ENCODE data around the gene LCA5. TPM values are rescaled to one million over a fixed set of nuclear protein-coding genes. Genes with fewer than 3 reads are reported as not detected.

Gene LCA5
- total RNA-seq, 1 experiment from 2014 or later = 0.73 TPM

- no peaks in the 10 kb centered on the region for H3K9me2 ChIP-seq (replicated peaks; ENCODE audit: low read length)
- H3F3A ChIP-seq (ENCODE audit: low read length, unreplicated experiment) = no peaks in the 10 kb centered on the region
- TF ChIP-seq EZH2 (IDR thresholded peaks at IDR 0.05; ENCODE audit: low read length, unreplicated experiment) (no peak), EZH2phosphoT487 (IDR thresholded peaks at IDR 0.05; ENCODE audit: borderline replicate concordance, low read length) (no peak)
- TF ChIP-seq, protein P1, sequence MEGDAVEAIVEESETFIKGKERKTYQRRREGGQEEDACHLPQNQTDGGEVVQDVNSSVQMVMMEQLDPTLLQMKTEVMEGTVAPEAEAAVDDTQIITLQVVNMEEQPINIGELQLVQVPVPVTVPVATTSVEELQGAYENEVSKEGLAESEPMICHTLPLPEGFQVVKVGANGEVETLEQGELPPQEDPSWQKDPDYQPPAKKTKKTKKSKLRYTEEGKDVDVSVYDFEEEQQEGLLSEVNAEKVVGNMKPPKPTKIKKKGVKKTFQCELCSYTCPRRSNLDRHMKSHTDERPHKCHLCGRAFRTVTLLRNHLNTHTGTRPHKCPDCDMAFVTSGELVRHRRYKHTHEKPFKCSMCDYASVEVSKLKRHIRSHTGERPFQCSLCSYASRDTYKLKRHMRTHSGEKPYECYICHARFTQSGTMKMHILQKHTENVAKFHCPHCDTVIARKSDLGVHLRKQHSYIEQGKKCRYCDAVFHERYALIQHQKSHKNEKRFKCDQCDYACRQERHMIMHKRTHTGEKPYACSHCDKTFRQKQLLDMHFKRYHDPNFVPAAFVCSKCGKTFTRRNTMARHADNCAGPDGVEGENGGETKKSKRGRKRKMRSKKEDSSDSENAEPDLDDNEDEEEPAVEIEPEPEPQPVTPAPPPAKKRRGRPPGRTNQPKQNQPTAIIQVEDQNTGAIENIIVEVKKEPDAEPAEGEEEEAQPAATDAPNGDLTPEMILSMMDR (conservative IDR thresholded peaks at IDR 0.05; ENCODE audit: low read depth, low read length) = no peak
- H3K4me3 ChIP-seq (ENCODE audit: low read length) = no peak overlapping the region
- no peak overlapping the region for H3K27ac ChIP-seq (ENCODE audit: low read length)
- H3K36me3 ChIP-seq (ENCODE audit: low read depth, low read length) = no peaks in the 10 kb centered on the region
- H3K9ac ChIP-seq (ENCODE audit: low read length) = no peak overlapping the region
- POLR2A ChIA-PET (ENCODE audit: unreplicated experiment) = no interaction called here
- H3K27me3 ChIP-seq (ENCODE audit: low read length) = no peaks in the 10 kb centered on the region
- H3K9me3 ChIP-seq (ENCODE audit: low read length) = no peaks in the 10 kb centered on the region
- H2AFZ ChIP-seq (ENCODE audit: low read length) = no peak overlapping the region
- ATAC-seq (no peak), DNase-seq (no peak)
- H4K20me1 ChIP-seq (ENCODE audit: low read length) = no peaks in the 10 kb centered on the region
- no TSS peak for BruUV-seq (replicated peaks)
- H3K4me1 ChIP-seq (ENCODE audit: insufficient read depth, low read length) = no peaks in the 10 kb centered on the region
- intact Hi-C loops (cut with micrococcal nuclease) = no loop called here
- no peaks in the 10 kb centered on the region for H3K79me2 ChIP-seq (ENCODE audit: low read length)
- H3K4me2 ChIP-seq (ENCODE audit: low read length) = no peak overlapping the region
- CTCF ChIA-PET = no interaction called here
These were observed 96.6 kb downstream of the LCA5 start for GRCh38 chr6:79440598-79440997.

- Histone ChIP-seq H3K9ac (ENCODE audit: low read length) (no peak overlapping the region), H3K9me3 (ENCODE audit: low read length) (no peaks in the 10 kb centered on the region), H3K4me1 (ENCODE audit: insufficient read depth, low read length) (no peaks in the 10 kb centered on the region), H3K27ac (ENCODE audit: low read length) (no peak overlapping the region), H2AFZ (ENCODE audit: low read length) (no peak overlapping the region), H3K4me2 (ENCODE audit: low read length) (no peak overlapping the region), H3K79me2 (ENCODE audit: low read length) (no peaks in the 10 kb centered on the region), H4K20me1 (ENCODE audit: low read length) (no peaks in the 10 kb centered on the region), H3K4me3 (ENCODE audit: low read length) (no peak overlapping the region), H3K36me3 (ENCODE audit: low read depth, low read length) (no peaks in the 10 kb centered on the region), H3K9me2 (replicated peaks; ENCODE audit: low read length) (no peaks in the 10 kb centered on the region), H3K27me3 (ENCODE audit: low read length) (no peaks in the 10 kb centered on the region), H3F3A (ENCODE audit: low read length, unreplicated experiment) (no peaks in the 10 kb centered on the region)
- intact Hi-C loops (cut with micrococcal nuclease) = no loop called here
- ChIA-PET CTCF (no interaction called here), POLR2A (ENCODE audit: unreplicated experiment) (no interaction called here)
- DNase-seq (no peak), ATAC-seq (peak; percentile 43; the same call in 1 of the 2 replicates)
- no peak for TF ChIP-seq EZH2phosphoT487 (IDR thresholded peaks at IDR 0.05; ENCODE audit: borderline replicate concordance, low read length)
- no peak for TF ChIP-seq EZH2 (IDR thresholded peaks at IDR 0.05; ENCODE audit: low read length, unreplicated experiment)
- TF ChIP-seq, protein P1 (conservative IDR thresholded peaks at IDR 0.05; ENCODE audit: low read depth, low read length) = no peak
- no TSS peak for BruUV-seq (replicated peaks)
These were observed 99.2 kb downstream of the LCA5 start for GRCh38 chr6:79438030-79438429.

DNA sequence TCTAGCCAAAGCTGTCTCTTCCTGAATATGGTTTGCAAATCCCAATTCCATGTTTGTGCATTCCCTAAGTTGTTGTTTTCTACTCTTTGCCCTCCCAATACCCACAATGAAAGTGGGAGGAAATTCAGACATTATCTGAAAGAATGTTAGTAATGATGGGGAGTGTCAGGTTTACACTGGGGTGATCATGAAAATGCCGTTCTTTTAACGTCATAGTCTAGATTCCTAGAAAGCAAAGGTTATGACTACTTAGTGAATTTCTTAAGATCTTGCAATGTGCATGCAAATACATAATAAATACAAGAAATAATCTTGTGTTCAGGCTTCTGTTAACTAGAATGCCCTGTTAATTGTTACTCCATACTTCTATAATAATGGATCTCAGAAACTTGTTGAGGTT, 101.0 kb downstream of the LCA5 start:
- BruUV-seq (replicated peaks) = no TSS peak
- ATAC-seq (no peak), DNase-seq (no peak)
- Histone ChIP-seq H3K36me3 (ENCODE audit: low read depth, low read length) (no peaks in the 10 kb centered on the region), H3K4me2 (ENCODE audit: low read length) (no peak overlapping the region), H3K27ac (ENCODE audit: low read length) (no peak overlapping the region), H2AFZ (ENCODE audit: low read length) (no peak overlapping the region), H3K4me3 (ENCODE audit: low read length) (no peak overlapping the region), H3K4me1 (ENCODE audit: insufficient read depth, low read length) (no peaks in the 10 kb centered on the region), H3K9ac (ENCODE audit: low read length) (no peak overlapping the region), H3F3A (ENCODE audit: low read length, unreplicated experiment) (no peaks in the 10 kb centered on the region), H4K20me1 (ENCODE audit: low read length) (no peaks in the 10 kb centered on the region), H3K9me3 (ENCODE audit: low read length) (no peaks in the 10 kb centered on the region), H3K9me2 (replicated peaks; ENCODE audit: low read length) (no peaks in the 10 kb centered on the region), H3K79me2 (ENCODE audit: low read length) (no peaks in the 10 kb centered on the region), H3K27me3 (ENCODE audit: low read length) (no peaks in the 10 kb centered on the region)
- TF ChIP-seq, protein P1 (conservative IDR thresholded peaks at IDR 0.05; ENCODE audit: low read depth, low read length) = no peak
- no peak for TF ChIP-seq EZH2phosphoT487 (IDR thresholded peaks at IDR 0.05; ENCODE audit: borderline replicate concordance, low read length)
- intact Hi-C loops (cut with micrococcal nuclease) = no loop called here
- POLR2A ChIA-PET (ENCODE audit: unreplicated experiment) = no interaction called here
- CTCF ChIA-PET = no interaction called here
